Muscle of leg (tissue), 11 donors: ENCODE results near the gene EML6. TPM values are rescaled to one million over a fixed set of nuclear protein-coding genes. Genes with fewer than 3 reads are reported as not detected.

Experiments used
- DNase-seq: peaks from one replicate; pipeline ENCODE4 v3.0.0; 2013
- H3K27ac ChIP-seq: one replicate; pipeline ENCODE4 v1.5.1; 2013; ENCODE audit warnings: mild to moderate bottlenecking, low read length, control low read depth
- H3K27me3 ChIP-seq: one replicate; pipeline ENCODE4 v1.6.1; 2013; ENCODE audit warnings: low read length; ENCODE audit not compliant: control insufficient read depth, insufficient read depth
- H3K36me3 ChIP-seq: one replicate; pipeline ENCODE4 v1.6.1; 2013; ENCODE audit warnings: low read length; ENCODE audit not compliant: control insufficient read depth, insufficient read depth
- H3K4me1 ChIP-seq: one replicate; pipeline ENCODE4 v1.6.1; 2013; ENCODE audit warnings: low read length; ENCODE audit not compliant: control insufficient read depth, insufficient read depth
- H3K4me3 ChIP-seq: one replicate; pipeline ENCODE4 v1.5.1; 2013; ENCODE audit warnings: low read length, control low read depth
- H3K9me3 ChIP-seq: replicated peaks from 2 replicates; pipeline ENCODE4 v1.6.1; 2013; ENCODE audit warnings: low read depth, low read length; ENCODE audit not compliant: control insufficient read depth
- WGBS: methylation state at CpG from one replicate; pipeline ENCODE4 v1.1.5; 2013; ENCODE audit warnings: missing lambda C conversion rate; ENCODE audit not compliant: insufficient coverage; 5-methylcytosine and 5-hydroxymethylcytosine counted together
- polyA plus RNA-seq, 8 donors: library from polyadenylated mRNA; unstranded; fragments of 120-200 nt; gene quantifications; one replicate each; pipeline versions ENCODE4 v1.2.1 to v1.2.3, GENCODE V29; 2013; ENCODE audit warnings: inconsistent platforms in 1 of 8, low replicate concordance in 1 of 8; ENCODE audit not compliant: insufficient read length in 8 of 8, insufficient read depth in 1 of 8
- total RNA-seq: library from RNA; stranded (reverse); fragments of 120-200 nt; gene quantifications from one replicate; pipeline ENCODE4 v1.2.4, GENCODE V29; 2013

The EML6 gene
- total and polyA plus RNA-seq, 9 donors = 11.2 to 32.1 (median 18.8) TPM

DNA sequence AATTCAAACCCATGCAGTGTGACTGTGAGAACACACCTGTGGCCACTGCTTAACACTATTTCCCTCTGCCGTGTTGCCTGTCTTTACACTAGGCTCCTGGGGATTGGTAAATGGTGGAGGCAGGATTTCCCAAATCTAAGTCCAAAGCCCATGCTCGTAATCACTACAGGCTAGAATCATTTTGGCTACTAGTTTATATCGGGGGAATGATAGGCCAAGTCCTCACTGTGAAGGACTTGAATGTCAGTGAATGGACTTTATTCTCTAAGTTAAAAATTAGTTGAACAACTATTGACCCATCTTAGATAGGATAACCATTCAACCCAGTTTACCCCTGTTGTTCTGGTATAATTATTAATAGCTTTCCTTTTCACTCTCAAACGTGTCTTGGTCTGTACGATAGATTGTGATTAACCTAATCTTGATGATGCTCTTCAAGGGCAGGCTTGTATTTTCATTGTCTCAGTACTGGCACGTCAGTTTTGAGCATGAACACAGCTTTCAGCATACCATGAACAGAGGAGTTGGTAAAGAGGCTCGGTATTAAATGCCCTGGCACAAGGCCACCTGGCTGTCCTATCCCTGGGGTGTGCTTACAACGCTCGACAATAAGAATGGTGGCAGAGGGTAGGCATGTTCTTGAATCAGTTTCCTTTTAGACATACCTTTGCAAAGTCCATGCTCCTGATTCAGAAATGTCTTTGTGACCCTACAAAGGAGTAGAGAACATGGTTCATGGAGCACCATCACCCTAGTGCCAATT lies 177.9 kb downstream of the EML6 start:
- 66% methylated on average over 5 of the region's 9 CpGs for WGBS
- Histone ChIP-seq H3K27me3 (no peaks in the 10 kb centered on the region), H3K4me1 (peaks cover 22% of the 10 kb centered on the region), H3K9me3 (no peaks in the 10 kb centered on the region), H3K27ac (no peak overlapping the region), H3K36me3 (no peaks in the 10 kb centered on the region), H3K4me3 (no peak overlapping the region)
- no peak for DNase-seq

DNA sequence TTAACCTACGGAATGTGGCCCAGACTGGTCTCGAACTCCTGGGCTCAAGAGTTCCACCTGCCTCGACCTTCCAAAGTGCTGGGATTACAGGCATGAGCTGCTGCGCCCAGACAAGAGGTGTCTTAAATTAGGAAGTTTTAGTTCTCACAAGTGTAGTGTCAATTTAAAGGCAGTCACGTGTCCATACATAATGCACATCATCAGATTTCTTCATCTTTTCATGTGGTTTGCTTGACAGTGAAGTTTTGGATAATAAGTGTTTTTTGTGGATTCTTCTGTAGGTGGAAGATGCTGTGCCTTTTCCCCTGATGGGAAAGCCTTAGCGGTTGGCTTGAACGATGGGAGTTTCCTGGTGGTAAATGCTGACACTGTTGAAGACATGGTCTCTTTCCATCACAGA lies 179.3 kb downstream of the EML6 start:
- H3K9me3 ChIP-seq = no peaks in the 10 kb centered on the region
- WGBS = 60% methylated on average over 1 of the region's 7 CpGs
- no peak for DNase-seq
- H3K27me3 ChIP-seq = no peaks in the 10 kb centered on the region
- H3K36me3 ChIP-seq = no peaks in the 10 kb centered on the region
- peaks cover 20% of the 10 kb centered on the region for H3K4me1 ChIP-seq
- H3K27ac ChIP-seq = no peak overlapping the region
- no peak overlapping the region for H3K4me3 ChIP-seq

GRCh38 chr2:54903736-54904554 lies 180.5 kb downstream of the EML6 start:
- no peaks in the 10 kb centered on the region for H3K27me3 ChIP-seq
- H3K4me1 ChIP-seq = peaks cover 20% of the 10 kb centered on the region
- no peaks in the 10 kb centered on the region for H3K9me3 ChIP-seq
- WGBS = 80% methylated on average over 7 of the region's 9 CpGs
- no peak for DNase-seq
- H3K27ac ChIP-seq = no peak overlapping the region
- no peak overlapping the region for H3K4me3 ChIP-seq
- H3K36me3 ChIP-seq = no peaks in the 10 kb centered on the region

- Histone ChIP-seq H3K4me3 (no peak overlapping the region), H3K27me3 (no peaks in the 10 kb centered on the region), H3K27ac (peak overlapping the region; percentile 52), H3K9me3 (no peaks in the 10 kb centered on the region), H3K36me3 (no peaks in the 10 kb centered on the region), H3K4me1 (peaks cover 18% of the 10 kb centered on the region)
- 66% methylated on average over 3 of the region's 5 CpGs for WGBS
- no peak for DNase-seq
Measured at GRCh38 chr2:54904836-54905235, 181.4 kb downstream of the EML6 start.

DNA sequence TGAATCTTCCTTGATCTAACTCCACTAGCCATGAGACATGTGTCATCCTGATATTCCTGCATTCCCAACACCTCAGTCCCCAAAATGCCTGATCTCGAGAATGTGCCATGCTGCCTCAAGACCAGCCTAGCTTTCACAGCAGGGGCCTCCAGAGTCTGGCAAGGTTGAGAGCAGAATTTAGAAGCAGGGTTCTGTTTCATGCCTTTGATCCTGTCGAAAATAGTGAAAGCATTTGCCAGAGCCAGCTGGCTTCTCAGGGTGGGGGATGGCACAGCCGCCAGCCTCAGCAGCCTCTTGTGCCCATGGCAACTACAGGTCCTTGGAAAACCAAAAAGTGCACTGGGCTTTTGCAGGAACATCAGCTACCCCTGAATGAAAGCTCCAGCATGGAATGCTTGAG lies 183.3 kb downstream of the EML6 start:
- H3K36me3 ChIP-seq = no peaks in the 10 kb centered on the region
- DNase-seq = peak; percentile 64
- H3K4me3 ChIP-seq = no peak overlapping the region
- peaks cover 18% of the 10 kb centered on the region for H3K4me1 ChIP-seq
- H3K9me3 ChIP-seq = no peaks in the 10 kb centered on the region
- peak overlapping the region; percentile 66 for H3K27ac ChIP-seq
- 42% methylated on average over 3 of the region's 3 CpGs for WGBS
- H3K27me3 ChIP-seq = no peaks in the 10 kb centered on the region

- no peaks in the 10 kb centered on the region for H3K36me3 ChIP-seq
- H3K4me1 ChIP-seq = peaks cover 18% of the 10 kb centered on the region
- H3K4me3 ChIP-seq = no peak overlapping the region
- no peak for DNase-seq
- H3K9me3 ChIP-seq = no peaks in the 10 kb centered on the region
- no peak overlapping the region for H3K27ac ChIP-seq
- WGBS = no CpG with 5 or more reads among the region's 1 CpG
- H3K27me3 ChIP-seq = no peaks in the 10 kb centered on the region
Measured at GRCh38 chr2:54907663-54908062, 184.2 kb downstream of the EML6 start.

GRCh38 chr2:54908591-54908990 lies 185.1 kb downstream of the EML6 start:
- no peak for DNase-seq
- Histone ChIP-seq H3K4me1 (peaks cover 18% of the 10 kb centered on the region), H3K27me3 (no peaks in the 10 kb centered on the region), H3K27ac (peak overlapping the region; percentile 45), H3K4me3 (no peak overlapping the region), H3K9me3 (no peaks in the 10 kb centered on the region), H3K36me3 (no peaks in the 10 kb centered on the region)
- WGBS = 71% methylated on average over 1 of the region's 6 CpGs

DNA sequence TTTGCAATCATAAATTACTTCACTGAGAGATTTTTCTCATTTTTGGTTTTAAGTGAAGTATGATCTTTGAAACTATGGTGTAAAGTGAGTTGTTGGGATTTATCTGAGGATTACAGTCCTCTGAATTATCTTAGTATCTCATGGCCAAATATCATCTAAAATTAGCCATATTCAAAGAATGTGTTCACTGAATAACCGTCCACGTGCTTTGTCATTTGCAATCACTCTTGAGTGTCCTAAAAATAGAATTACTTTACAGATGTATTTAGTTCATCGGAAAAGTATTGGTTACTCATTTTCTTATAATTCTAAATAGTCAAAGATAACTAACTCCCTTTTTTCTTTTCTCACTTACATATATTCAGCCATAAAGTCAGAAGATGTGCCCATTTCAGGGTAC lies 185.5 kb downstream of the EML6 start:
- no CpG with 5 or more reads among the region's 3 CpGs for WGBS

DNA sequence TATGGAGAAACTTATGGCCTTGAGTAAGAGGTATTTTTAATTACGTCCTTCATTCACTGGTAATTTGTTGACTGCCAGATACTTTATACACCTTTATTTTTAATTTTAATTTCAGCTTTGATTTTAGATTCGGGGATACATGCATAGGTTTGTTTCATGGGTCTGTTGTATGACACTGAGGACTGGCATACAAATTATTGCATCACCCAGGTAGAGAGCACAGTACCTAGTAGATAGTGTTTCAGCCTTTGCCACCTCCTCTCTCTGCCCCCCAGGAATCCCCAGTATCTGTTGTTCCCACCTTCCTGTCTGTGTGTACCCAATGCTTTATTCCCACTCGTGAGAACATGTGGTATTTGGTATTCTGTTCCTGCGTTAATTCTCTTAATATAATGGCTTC lies 188.8 kb downstream of the EML6 start:
- H3K4me3 ChIP-seq = no peak overlapping the region
- WGBS = no CpG with 5 or more reads among the region's 4 CpGs
- H3K27me3 ChIP-seq = no peaks in the 10 kb centered on the region
- H3K9me3 ChIP-seq = no peaks in the 10 kb centered on the region
- DNase-seq = no peak
- no peak overlapping the region for H3K27ac ChIP-seq
- peaks cover 6% of the 10 kb centered on the region for H3K4me1 ChIP-seq
- H3K36me3 ChIP-seq = no peaks in the 10 kb centered on the region

More for the DNA sequence above, 185.5 kb downstream of the EML6 start:
- Histone ChIP-seq H3K9me3 (no peaks in the 10 kb centered on the region), H3K27me3 (no peaks in the 10 kb centered on the region), H3K4me3 (no peak overlapping the region), H3K27ac (no peak overlapping the region), H3K36me3 (no peaks in the 10 kb centered on the region), H3K4me1 (peaks cover 18% of the 10 kb centered on the region)
- DNase-seq = no peak

GRCh38 chr2:54912893-54913292 lies 189.4 kb downstream of the EML6 start:
- Histone ChIP-seq H3K36me3 (no peaks in the 10 kb centered on the region), H3K9me3 (no peaks in the 10 kb centered on the region), H3K27ac (no peak overlapping the region), H3K4me3 (no peak overlapping the region), H3K27me3 (no peaks in the 10 kb centered on the region), H3K4me1 (peaks cover 6% of the 10 kb centered on the region)
- no CpG with 5 or more reads among the region's 1 CpG for WGBS
- no peak for DNase-seq
